Measurements from ENCODE around the gene MOB1B.
A peak's percentile ranks its signal among the peaks of the same experiment; 100 is the strongest.
"Not testable (repeated sequence)": the region's sequence is repeated elsewhere in the genome, so short reads cannot be mapped to it uniquely, and the experiment has no call there.

The MOB1B gene

DNA sequence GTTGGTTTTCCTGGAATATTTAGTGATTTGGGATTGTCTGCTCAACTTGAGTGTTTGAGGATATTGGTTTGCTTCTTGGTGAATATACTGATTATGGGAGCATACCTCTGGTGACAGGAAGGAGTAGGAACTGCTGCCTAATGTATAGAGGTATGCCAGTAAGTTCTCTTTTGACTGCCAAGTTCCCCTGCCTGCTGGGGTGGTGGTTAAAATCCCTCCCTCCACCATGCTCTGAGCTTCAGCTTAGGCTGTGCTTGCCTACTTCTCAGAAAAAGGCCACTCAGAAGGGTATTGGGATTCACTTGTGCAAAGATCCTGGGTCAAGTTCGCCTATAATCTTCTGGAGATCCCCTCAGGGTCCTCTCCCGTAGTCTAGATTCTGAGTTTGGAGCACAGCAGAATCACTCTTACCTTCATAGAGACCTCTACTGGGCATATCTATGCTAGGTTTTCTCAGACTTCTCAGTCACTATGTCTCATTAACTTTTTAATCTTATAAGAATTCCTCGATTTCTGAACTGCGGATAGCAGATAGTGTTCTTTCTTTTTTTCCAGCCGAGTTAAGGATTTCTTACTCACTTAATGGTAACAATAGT is 46.6 kb downstream of the MOB1B start:
- FAIRE-seq (peak; percentile 8), DNase-seq (ENCODE audit: insufficient read length, low spot score) (no peak)

DNA sequence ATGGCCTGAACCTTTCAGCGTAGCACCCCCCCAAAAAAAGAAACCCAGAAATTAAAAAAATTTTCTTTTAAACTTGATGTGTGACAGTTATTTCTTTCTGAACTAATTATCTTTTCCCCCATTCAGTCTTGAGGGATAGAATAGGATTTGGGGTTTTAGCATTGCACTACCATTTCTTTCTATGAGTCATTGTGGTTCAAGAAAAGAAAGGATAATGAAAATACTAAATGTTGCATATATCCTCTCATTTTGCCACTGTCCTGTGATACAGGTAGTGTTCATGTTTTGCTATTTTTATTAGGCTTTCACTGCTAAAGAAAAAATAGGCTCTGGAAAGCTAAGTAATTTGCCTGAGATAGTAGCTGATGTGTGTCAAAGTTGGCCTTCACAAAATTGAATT is 51.9 kb downstream of the MOB1B start:
- no peak for DNase-seq (ENCODE audit: insufficient read length, low spot score)

DNA sequence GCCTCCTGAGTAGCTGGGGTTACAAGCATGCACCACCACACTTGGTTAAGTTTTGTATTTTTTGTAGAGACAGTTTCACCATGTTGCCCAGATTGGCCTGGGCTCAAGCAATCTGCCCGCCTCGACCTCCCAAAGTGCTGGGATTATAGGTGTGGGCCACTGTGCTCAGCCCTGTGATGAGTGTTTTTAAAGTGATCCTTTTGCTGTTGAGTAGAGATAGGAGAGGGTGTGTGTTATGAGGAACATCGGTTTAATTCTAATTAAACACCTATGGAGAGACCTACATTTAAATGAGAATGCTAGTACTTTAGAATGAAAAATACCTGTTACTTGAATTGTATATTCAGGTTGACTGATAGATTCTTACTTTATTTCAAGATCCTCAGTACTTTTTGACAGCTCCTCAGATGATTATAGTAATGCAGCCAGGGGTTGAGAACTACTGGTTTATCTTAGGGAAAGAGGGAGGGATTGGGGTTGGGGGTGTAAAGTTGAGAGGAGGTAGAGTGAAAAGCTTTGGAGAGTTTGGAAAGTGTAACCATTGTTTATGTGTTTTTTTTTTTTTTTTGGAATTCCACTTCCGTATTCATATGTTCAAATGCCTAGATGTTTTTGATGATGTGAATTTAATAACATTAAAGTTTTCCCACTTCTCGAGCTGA is 54.5 kb downstream of the MOB1B start:
- DNase-seq (ENCODE audit: insufficient read length, low spot score) (no peak), FAIRE-seq (peak; percentile 28)

More for the DNA sequence above, 51.9 kb downstream of the MOB1B start:
- no peak for FAIRE-seq

DNA sequence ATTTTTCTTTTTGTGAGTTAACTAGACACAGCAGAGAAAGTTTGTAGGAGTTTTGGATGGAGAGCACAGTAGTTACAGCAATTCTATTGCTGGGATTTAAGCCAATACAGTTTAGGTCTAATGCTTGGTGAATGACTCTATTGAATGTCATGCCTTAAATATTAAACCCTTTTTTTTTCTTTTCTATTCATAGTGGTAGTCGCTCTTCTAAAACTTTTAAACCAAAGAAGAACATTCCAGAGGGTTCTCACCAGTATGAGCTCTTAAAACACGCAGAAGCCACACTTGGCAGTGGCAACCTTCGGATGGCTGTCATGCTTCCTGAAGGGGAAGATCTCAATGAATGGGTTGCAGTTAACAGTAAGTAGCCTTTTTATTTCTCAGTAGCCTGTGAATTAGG is 56.5 kb downstream of the MOB1B start:
- no peak for DNase-seq (ENCODE audit: insufficient read length, low spot score)
- FAIRE-seq: no peak

DNA sequence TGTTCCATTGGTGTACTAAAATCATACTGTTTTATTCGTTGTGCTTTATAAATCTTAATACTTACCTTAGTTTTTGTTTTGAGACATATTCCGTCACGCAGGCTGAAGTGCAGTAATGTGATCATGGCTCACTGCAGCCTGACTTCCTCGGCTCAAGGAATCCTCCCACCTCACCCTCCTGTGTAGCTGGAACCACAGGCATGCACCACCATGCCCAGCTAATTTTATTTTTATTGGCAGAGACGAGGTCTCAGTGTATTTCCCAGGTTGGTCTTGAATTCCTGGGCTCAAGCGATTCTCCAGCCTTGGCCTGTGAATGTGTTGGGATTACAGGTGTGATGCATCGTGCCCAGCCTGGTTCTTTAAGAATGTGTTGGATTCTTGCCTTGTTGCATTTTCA is 66.9 kb downstream of the MOB1B start:
- FAIRE-seq (no peak), DNase-seq (ENCODE audit: insufficient read length, low spot score) (no peak)

DNA sequence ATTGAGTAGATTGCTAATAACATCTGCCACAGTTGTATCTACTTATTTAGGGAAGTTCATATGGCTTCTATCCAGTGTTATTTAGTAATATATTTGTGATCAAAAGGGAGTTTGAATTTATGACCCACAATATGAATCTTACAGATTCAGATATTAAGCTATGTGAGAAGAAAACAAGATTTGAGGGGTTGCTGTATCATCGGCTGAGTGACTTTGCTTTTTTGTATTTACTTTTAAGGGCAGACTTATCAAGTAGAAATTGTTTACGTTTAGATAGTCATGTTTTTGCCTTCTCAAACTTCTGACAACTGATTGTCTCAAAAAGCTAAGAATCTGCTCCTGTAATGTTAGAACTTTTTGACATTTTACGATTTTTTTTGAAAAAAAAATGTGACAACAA is 74.1 kb downstream of the MOB1B start:
- FAIRE-seq: no peak

DNA sequence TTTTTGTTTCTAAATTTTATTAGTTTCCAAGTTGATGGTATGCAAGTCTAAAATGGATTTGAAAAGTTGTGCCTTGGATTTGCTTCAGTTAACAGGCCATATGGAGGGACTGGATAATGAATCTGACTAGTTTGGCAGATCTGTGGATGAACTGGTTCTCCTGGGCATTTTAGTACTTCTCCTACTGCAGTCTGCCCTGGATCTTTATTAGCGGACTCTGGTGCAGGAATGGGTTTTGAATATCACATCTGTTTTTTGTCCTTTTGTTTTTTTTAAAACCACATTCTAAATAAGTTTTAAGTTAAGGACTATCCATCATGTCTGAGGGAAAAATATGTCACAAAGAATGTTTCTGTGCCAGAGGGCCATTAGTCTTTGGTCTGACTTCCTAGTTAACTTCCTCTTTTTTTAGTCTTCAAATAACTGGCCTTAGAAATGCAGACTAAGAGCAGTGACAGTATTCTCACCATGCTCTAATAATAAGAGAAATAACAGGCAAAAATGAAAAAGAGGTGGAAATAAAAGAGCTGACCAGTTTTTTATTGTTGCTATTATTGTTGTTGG is 77.4 kb downstream of the MOB1B start:
- peak; percentile 63 for FAIRE-seq

More for the DNA sequence above, 74.1 kb downstream of the MOB1B start:
- no peak for DNase-seq (ENCODE audit: insufficient read length, low spot score)

DNA sequence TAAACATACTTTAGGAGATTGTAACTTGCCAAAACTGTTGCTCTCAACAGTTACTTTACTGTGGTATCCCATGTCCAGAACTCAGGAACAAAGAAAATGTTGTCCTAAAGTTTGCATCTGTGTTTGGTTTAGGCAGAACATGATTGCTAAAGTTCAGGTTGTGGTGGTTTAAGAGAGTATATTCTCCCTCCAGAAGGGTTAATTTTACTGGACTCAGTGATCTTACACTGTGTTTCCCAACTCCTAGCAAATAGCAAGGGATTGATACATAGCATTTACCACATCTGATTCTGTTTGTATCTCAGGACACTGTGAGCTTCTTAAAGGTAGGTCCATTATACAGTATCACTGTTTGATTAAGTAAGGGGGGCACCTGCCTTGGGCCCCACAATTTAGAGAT is 78.0 kb downstream of the MOB1B start:
- DNase-seq (ENCODE audit: insufficient read length, low spot score) (no peak), FAIRE-seq (no peak)

More for the DNA sequence above, 77.4 kb downstream of the MOB1B start:
- DNase-seq (ENCODE audit: insufficient read length, low spot score): no peak

DNA sequence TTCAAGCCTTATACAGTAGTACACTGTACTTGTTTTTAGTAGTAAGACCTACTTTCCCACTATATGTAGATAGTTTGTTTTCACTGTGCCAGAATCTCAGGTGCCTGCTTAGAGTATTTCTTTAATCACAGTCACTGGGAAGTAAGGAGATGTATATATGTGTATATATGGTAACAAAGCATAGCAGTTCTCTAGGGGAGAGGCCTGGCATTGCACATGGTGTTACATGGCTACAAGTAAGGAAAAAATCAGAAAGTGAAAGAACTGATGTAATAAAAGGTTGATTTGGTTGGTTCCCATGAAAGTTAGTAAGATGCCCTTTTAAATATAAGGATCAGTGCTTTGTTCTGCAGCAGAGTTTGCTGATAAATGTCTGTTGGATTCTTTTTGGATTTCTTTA is 81.9 kb downstream of the MOB1B start:
- FAIRE-seq: no peak
- no peak for DNase-seq (ENCODE audit: insufficient read length, low spot score)

DNA sequence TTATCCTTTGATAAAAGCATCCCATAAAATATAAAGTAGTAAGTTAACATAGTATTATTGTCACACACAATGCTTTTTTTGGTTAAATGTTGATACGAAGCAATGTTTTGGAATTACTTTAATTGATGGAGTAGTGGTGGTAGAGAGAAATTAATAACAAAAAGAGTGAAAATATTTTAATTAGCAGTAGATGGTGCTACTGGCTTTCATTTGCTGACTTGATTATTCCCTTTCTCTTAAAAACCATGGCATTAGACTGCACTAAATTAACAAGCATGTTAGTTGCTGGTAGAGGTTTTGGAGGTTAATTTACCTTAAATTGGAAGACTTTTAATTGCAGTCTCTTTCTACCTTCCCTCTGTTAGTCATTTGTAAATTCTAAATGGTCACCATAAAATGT is 82.4 kb downstream of the MOB1B start:
- FAIRE-seq (peak; percentile 40), DNase-seq (ENCODE audit: insufficient read length, low spot score) (no peak)

DNA sequence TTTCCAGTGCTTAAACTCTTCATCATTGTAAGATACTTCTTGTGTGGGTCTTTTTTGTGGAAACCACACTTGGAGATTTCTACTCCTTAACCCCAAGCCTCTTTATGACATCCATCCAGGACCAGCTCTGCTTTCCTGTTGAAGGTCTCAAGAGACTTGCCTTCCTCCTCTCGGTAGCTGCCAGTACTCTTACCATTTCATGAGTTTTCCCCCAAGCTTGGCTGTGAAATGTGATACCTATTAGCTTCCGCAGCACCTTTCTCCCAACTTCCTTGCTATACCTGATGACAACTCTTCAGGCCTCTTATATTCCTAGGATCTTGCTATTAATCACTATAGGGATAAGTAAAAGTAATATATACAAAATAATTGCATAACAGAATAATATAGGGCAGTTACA is 89.4 kb downstream of the MOB1B start:
- FAIRE-seq (no peak), DNase-seq (ENCODE audit: insufficient read length, low spot score) (no peak)

DNA sequence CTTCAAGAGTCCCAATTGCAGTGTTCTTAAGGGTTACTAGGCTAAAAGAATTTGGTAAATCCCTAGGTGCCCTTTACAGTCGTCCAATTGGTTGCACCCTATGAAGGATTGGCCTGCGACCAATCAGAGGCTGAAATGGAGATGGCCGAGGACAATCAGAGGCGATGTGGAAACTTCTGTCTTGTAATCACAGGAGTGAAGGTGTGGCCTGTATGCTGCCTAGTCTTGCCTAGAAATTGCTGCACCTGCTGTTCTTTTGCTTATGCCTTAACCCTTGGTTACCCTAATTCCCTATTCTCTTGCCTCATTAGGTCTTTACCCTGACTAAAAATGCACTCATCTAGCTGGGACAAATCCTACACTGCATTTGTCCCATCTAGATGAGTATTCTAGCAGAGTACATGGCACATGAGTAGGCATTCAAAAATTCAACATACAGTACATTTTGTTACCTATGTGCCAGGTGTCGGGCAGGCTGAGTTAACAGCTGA is 90.3 kb downstream of the MOB1B start:
- no peak for DNase-seq (ENCODE audit: insufficient read length, low spot score)
- FAIRE-seq: no peak

DNA sequence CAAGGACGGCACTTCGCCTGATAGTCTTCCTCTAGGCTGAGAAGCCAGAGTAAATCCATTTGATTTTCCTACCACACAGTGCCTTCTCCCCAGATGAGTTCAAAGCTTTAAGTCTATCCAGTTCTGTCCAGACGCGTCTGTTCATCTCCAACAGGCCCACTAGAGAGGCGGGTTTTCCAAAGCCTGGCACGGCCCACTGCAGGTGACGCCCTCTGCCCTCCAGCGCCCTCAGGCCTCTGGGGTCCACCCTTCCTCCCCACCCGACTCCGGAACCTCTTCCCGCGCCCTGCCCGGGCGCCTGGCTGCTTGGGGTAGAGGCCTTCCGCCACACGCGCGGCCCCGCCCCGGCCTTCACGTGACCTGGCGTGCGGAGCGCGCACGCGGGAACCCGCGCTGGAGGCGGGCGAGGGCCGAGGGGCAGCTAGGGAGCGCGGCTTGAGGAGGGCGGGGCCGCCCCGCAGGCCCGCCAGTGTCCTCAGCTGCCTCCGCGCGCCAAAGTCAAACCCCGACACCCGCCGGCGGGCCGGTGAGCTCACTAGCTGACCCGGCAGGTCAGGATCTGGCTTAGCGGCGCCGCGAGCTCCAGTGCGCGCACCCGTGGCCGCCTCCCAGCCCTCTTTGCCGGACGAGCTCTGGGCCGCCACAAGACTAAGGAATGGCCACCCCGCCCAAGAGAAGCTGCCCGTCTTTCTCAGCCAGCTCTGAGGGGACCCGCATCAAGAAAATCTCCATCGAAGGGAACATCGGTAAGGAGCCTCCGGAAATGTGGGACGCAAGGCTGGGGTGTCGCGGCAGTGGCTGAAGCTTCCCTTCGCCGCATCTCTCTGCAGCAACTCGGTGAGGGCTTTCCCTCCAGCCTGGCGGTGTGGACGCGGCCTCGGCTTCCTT is 91.3 kb downstream of the MOB1B start, which contains the start of gene DCK:
TSS of gene DCK (plus strand) at position 469 of the 888 bp plus-strand sequence. CDS start at position 656, 187 bp downstream.
- FAIRE-seq: peak; percentile 85

DNA sequence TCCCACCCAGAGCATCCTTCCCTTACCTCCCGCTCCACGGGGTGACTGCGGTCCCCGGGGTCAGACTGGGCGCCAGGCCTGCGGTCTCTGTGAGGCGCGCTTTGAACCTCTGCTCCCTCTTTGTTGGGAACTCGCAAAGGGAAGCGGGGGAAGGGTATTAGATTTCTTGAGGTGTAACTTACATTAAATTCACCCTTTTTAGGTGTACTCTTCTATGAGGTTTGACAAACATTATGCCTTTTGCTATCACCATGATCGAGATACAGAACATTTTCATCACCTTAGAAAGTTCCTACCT is 91.8 kb downstream of the MOB1B start:
- DNase-seq (ENCODE audit: insufficient read length, low spot score) (no peak), FAIRE-seq (no peak)

More for the DNA sequence above, 91.3 kb downstream of the MOB1B start, which contains the start of gene DCK:
- DNase-seq (ENCODE audit: insufficient read length, low spot score): peak; percentile 67

DNA sequence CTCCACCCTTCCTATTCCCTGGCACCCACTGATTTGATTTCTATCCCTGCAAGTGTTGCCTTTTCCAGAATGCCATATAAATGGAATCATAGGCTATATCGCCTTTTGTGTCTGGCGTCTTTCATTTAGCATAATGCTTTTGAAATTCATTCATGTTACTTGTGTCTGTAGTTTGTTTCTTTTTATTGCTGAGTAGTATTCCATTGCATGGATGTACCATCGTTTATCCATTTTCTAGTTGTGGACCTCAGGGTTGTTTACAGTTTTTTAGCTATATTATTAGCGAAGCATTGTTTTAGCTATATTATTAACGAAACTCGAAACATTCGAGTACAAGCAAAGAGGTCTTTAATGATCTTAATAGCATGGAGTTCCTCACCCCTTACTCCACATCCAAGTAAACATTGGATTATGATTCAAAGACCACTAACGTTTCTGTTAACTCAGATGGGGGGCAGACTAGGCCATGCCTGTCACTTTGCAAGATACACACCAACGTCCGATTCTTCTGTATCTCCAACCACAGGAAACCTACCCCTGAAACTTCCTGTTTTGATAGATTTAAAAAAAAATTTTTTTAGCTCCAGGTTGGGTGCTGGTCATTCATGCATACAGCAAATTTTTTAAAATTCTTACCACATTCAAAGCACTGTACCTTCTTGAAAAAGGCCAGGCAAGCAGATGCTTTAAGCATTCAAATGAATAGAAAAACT is 92.4 kb downstream of the MOB1B start:
- FAIRE-seq (peak; percentile 97), DNase-seq (ENCODE audit: insufficient read length, low spot score) (no peak)

DNA sequence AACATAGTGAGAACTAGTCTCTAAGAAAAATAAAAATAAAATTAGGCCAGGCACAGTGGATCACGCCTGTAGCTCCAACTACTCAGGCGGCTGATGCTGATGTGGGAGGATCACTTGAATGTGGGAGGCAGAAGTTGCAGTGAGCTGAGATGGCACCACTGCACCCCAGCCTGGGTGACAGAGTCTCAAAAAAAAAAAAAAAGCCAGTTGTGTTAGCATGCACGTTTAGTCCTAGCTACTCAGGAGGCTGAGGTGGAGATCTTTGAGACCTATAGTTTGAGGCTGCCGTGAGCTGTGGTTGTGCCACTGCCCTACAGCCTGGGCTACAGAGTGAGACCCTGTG is 93.8 kb downstream of the MOB1B start:
- FAIRE-seq (no peak), DNase-seq (ENCODE audit: insufficient read length, low spot score) (no peak)

DNA sequence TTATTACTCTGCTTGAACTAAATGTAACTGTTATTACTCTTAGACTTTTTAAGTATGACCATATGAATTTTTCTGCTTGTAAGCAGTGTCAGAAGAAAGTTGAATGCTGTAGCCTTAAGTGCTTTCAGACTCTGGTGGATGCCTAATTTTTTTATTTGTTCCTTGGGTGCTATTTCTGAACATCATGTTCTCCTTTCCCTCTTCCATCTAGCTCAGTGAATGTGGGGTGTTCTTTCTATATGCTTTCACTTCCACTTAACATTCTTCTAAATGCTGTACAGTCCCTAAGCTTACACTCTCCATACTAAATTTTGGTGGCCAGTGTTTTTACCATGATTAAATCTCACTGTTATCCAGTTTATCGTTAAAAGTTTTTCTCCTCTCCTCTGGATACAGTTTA is 94.9 kb downstream of the MOB1B start:
- DNase-seq (ENCODE audit: insufficient read length, low spot score): no peak
- peak; percentile 23 for FAIRE-seq

DNA sequence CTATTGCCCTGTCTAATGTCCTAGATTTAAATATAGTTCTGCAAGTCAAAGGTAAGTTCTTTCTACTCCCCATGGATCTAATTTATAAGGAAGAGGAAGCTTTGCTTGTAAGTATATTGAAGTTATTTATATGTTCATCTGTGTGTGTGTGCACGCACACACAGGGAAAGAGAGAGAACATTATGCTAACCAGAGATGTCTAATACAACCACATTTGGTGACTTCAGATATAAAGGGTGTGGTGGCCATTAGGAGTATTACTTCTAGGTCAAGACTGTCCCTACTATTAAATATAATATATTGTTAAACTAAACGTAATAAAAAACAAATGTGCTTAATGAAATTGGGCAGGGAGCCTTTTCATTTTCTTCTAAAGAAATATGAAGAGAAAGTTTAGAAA is 95.4 kb downstream of the MOB1B start:
- DNase-seq (ENCODE audit: insufficient read length, low spot score): no peak
- no peak for FAIRE-seq

DNA sequence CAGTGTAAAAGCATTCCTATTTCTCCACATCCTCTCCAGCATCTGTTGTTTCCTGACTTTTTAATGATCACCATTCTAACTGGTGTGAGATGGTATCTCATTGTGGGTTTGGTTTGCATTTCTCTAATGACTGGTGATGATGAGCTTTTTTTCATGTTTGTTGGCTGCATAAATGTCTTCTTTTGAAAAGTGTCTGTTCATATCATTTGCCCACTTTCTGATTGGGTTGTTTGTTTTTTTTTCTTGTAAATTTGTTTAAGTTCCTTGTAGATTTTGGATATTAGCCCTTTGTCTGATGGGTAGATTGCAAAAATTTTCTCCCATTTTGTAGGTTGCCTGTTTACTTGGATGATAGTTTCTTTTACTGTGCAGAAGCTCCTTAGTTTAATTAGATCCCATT is 97.5 kb downstream of the MOB1B start:
- not testable (repeated sequence) for FAIRE-seq; DNase-seq (ENCODE audit: insufficient read length, low spot score)

DNA sequence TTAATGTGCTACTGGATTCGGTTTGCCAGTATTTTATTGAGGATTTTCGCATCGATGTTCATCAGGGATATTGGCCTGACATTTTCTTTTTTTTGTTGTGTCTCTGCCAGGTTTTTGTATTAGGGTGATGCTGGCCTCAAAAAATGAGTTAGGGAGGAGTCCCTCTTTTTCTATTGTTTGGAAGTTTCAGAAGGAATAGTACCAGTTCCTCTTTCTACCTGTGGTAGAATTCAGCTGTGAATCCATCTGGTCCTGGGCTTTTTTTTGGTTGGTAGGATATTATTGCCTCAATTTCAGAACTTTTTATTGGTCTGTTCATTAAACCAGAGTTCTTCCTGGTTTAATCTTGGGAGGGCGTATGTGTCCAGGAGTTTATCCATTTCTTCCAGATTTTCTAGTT is 99.2 kb downstream of the MOB1B start:
- not testable (repeated sequence) for DNase-seq (ENCODE audit: insufficient read length, low spot score); FAIRE-seq
